Measurements from ENCODE around the gene SORL1.

- no peak for TF ChIP-seq CTCF (IDR thresholded peaks at IDR 0.05 in 2 of 3, conservative IDR thresholded peaks at IDR 0.05 in 1 of 3; ENCODE audit: insufficient read depth in 2 of 3, low read depth in 1 of 3, low read length in 3 of 3)
- TF ChIP-seq EZH2 (IDR thresholded peaks at IDR 0.05; ENCODE audit: borderline replicate concordance, low read depth, low read length) = no peak
- no peak for TF ChIP-seq ZBTB7A (IDR thresholded peaks at IDR 0.05; ENCODE audit: borderline replicate concordance, control insufficient read depth, low read depth, low read length)
- no peak for TF ChIP-seq C11orf30 (IDR thresholded peaks at IDR 0.05; ENCODE audit: low read depth)
These were observed 37.8 kb upstream of the SORL1 start for GRCh38 chr11:121414141-121414913.
